ENCODE results near the gene NFASC. TPM values are rescaled to one million over a fixed set of nuclear protein-coding genes. Genes with fewer than 3 reads are reported as not detected.

NFASC gene
- total RNA-seq, 1 experiment from 2014 or later: not detected

GRCh38 chr1:204958317-204959307 lies 88.0 kb downstream of the NFASC start:
- H3K4me3 Mint-ChIP-seq (ENCODE audit: low read depth, unreplicated experiment): no peak overlapping the region
- H3K4me1 Mint-ChIP-seq (ENCODE audit: low read depth, unreplicated experiment): peaks cover 8% of the 10 kb centered on the region
- BruUV-seq (replicated peaks): no TSS peak
- no peaks in the 10 kb centered on the region for H3K9me3 Mint-ChIP-seq (ENCODE audit: low read depth, unreplicated experiment)
- H3K36me3 Mint-ChIP-seq (ENCODE audit: insufficient read depth, unreplicated experiment): no peaks in the 10 kb centered on the region
- DNase-seq: no peak
- peaks cover 100% of the 10 kb centered on the region for H3K27me3 Mint-ChIP-seq (ENCODE audit: unreplicated experiment)
- intact Hi-C loops (cut with micrococcal nuclease; ENCODE audit: unreplicated experiment): no loop called here
- no peak for TF ChIP-seq CTCF (IDR thresholded peaks at IDR 0.05; ENCODE audit: unreplicated experiment)
- H3K27ac Mint-ChIP-seq (ENCODE audit: unreplicated experiment): no peak overlapping the region
- CTCF ChIA-PET: interaction anchor here (0.5 kb wide), 1 partner anchor 16 kb away, joined by 8 read pairs; no protein-coding TSS in a partner anchor

- H3K4me1 Mint-ChIP-seq (ENCODE audit: low read depth, unreplicated experiment): peaks cover 8% of the 10 kb centered on the region
- no peak for TF ChIP-seq CTCF (IDR thresholded peaks at IDR 0.05; ENCODE audit: unreplicated experiment)
- H3K27ac Mint-ChIP-seq (ENCODE audit: unreplicated experiment): no peak overlapping the region
- H3K27me3 Mint-ChIP-seq (ENCODE audit: unreplicated experiment): peaks cover 100% of the 10 kb centered on the region
- no peaks in the 10 kb centered on the region for H3K36me3 Mint-ChIP-seq (ENCODE audit: insufficient read depth, unreplicated experiment)
- no peaks in the 10 kb centered on the region for H3K9me3 Mint-ChIP-seq (ENCODE audit: low read depth, unreplicated experiment)
- no peak overlapping the region for H3K4me3 Mint-ChIP-seq (ENCODE audit: low read depth, unreplicated experiment)
- intact Hi-C loops (cut with micrococcal nuclease; ENCODE audit: unreplicated experiment): no loop called here
- no TSS peak for BruUV-seq (replicated peaks)
- CTCF ChIA-PET: no interaction called here
- no peak for DNase-seq
Observed at GRCh38 chr1:204959374-204959773, 88.7 kb downstream of the NFASC start.

- no peak for TF ChIP-seq CTCF (IDR thresholded peaks at IDR 0.05; ENCODE audit: unreplicated experiment)
- H3K27me3 Mint-ChIP-seq (ENCODE audit: unreplicated experiment): peaks cover 100% of the 10 kb centered on the region
- CTCF ChIA-PET: no interaction called here
- no peaks in the 10 kb centered on the region for H3K9me3 Mint-ChIP-seq (ENCODE audit: low read depth, unreplicated experiment)
- DNase-seq: no peak
- H3K4me1 Mint-ChIP-seq (ENCODE audit: low read depth, unreplicated experiment): peaks cover 8% of the 10 kb centered on the region
- intact Hi-C loops (cut with micrococcal nuclease; ENCODE audit: unreplicated experiment): no loop called here
- H3K27ac Mint-ChIP-seq (ENCODE audit: unreplicated experiment): no peak overlapping the region
- H3K4me3 Mint-ChIP-seq (ENCODE audit: low read depth, unreplicated experiment): no peak overlapping the region
- H3K36me3 Mint-ChIP-seq (ENCODE audit: insufficient read depth, unreplicated experiment): no peaks in the 10 kb centered on the region
- no TSS peak for BruUV-seq (replicated peaks)
Observed at GRCh38 chr1:204959836-204960235, 89.2 kb downstream of the NFASC start.

GRCh38 chr1:204960306-204961125 lies 89.9 kb downstream of the NFASC start:
- DNase-seq: no peak
- CTCF ChIA-PET: interaction anchor here (0.7 to 0.8 kb wide), 2 partner anchors 101 to 154 kb away, joined by 3 read pairs; no protein-coding TSS in a partner anchor
- Mint-ChIP-seq H3K27ac (ENCODE audit: unreplicated experiment) (no peak overlapping the region), H3K9me3 (ENCODE audit: low read depth, unreplicated experiment) (no peaks in the 10 kb centered on the region), H3K4me1 (ENCODE audit: low read depth, unreplicated experiment) (peaks cover 8% of the 10 kb centered on the region), H3K27me3 (ENCODE audit: unreplicated experiment) (peaks cover 100% of the 10 kb centered on the region), H3K36me3 (ENCODE audit: insufficient read depth, unreplicated experiment) (no peaks in the 10 kb centered on the region), H3K4me3 (ENCODE audit: low read depth, unreplicated experiment) (no peak overlapping the region)
- TF ChIP-seq CTCF (IDR thresholded peaks at IDR 0.05; ENCODE audit: unreplicated experiment): no peak
- BruUV-seq (replicated peaks): no TSS peak
- intact Hi-C loops (cut with micrococcal nuclease; ENCODE audit: unreplicated experiment): no loop called here

Measured in Calu3 (cell line).